Hippocampal formation (tissue), 2 donors: ENCODE data around the gene IL2RA.

Source experiments
- DNase-seq, 2 donors: peaks; one replicate each; lab custom pipeline; 2025; lab: John Stamatoyannopoulos, UW

IL2RA gene

GRCh38 chr10:6039711-6040110 is 22.5 kb downstream of the IL2RA start:
- DNase-seq: no peak

- DNase-seq: no peak
Measured at GRCh38 chr10:6038071-6038631, 24.0 kb downstream of the IL2RA start.

- DNase-seq: no peak
Measured at GRCh38 chr10:6037422-6037821, 24.7 kb downstream of the IL2RA start.

GRCh38 chr10:6036861-6037321 is 25.3 kb downstream of the IL2RA start:
- DNase-seq: no peak

GRCh38 chr10:6035931-6036575 is 26.1 kb downstream of the IL2RA start:
- no peak for DNase-seq

- DNase-seq: no peak
Measured at GRCh38 chr10:6035101-6035834, 26.9 kb downstream of the IL2RA start.

GRCh38 chr10:6034371-6034770 is 27.8 kb downstream of the IL2RA start:
- no peak for DNase-seq

GRCh38 chr10:6033954-6034353 is 28.2 kb downstream of the IL2RA start:
- no peak for DNase-seq

- DNase-seq: no peak
Measured at GRCh38 chr10:6030940-6031339, 31.2 kb downstream of the IL2RA start.

- DNase-seq: no peak
Measured at GRCh38 chr10:6030217-6030616, 31.9 kb downstream of the IL2RA start.

- DNase-seq: no peak
Measured at GRCh38 chr10:6027929-6028328, 34.2 kb downstream of the IL2RA start.

GRCh38 chr10:6025683-6026255 is 36.4 kb downstream of the IL2RA start:
- no peak for DNase-seq

GRCh38 chr10:6024334-6024682 is 37.9 kb downstream of the IL2RA start:
- no peak for DNase-seq

GRCh38 chr10:6023661-6024333 is 38.4 kb downstream of the IL2RA start:
- DNase-seq: no peak

- DNase-seq: no peak
Measured at GRCh38 chr10:6022660-6023059, 39.5 kb downstream of the IL2RA start.

- DNase-seq: no peak
Measured at GRCh38 chr10:6020826-6021225, 41.3 kb downstream of the IL2RA start.

GRCh38 chr10:6019796-6020195 is 42.4 kb downstream of the IL2RA start:
- DNase-seq: no peak

GRCh38 chr10:6019010-6019782 is 43.0 kb downstream of the IL2RA start:
- no peak for DNase-seq

- no peak for DNase-seq
Measured at GRCh38 chr10:6018422-6018821, 43.7 kb downstream of the IL2RA start.

GRCh38 chr10:6017781-6018354 is 44.3 kb downstream of the IL2RA start:
- DNase-seq: no peak

- peak; percentile 13 to 19 for DNase-seq
Measured at GRCh38 chr10:6014241-6014761, 47.9 kb downstream of the IL2RA start.
